Lung (tissue), 12 donors: ENCODE results near the gene MAST4. TPM values are rescaled to one million over a fixed set of nuclear protein-coding genes. Genes with fewer than 3 reads are reported as not detected.
A peak's percentile ranks its signal among the peaks of the same experiment; 100 is the strongest.

Experiments used
- ATAC-seq: fragments of 200-7000 bp; cut with Tn5 transposase; one replicate; pipeline ENCODE4 v1.9.1; 2020; ENCODE audit warnings: moderate number of reproducible peaks; ENCODE audit not compliant: insufficient read depth, low FRiP score
- DNase-seq, 3 donors: peaks; one replicate each; pipeline ENCODE4 v3.0.0-alpha.2; 2013 to 2017
- H3K27ac ChIP-seq, 2 donors: one replicate each; pipeline ENCODE4 v1.5.1; 2013; ENCODE audit warnings: mild to moderate bottlenecking in 2 of 2, moderate library complexity in 2 of 2, control low read depth in 1 of 2, inconsistent platforms in 1 of 2, low read depth in 1 of 2, low read length in 1 of 2
- H3K27me3 ChIP-seq, 3 donors: one replicate each; pipeline ENCODE4 v1.5.1; 2013; ENCODE audit warnings: low read length in 2 of 3; ENCODE audit not compliant: control insufficient read depth in 3 of 3, insufficient read depth in 3 of 3
- H3K36me3 ChIP-seq, 4 donors: one replicate each; pipeline ENCODE4 v1.5.1; 2013; ENCODE audit warnings: low read length in 4 of 4, mild to moderate bottlenecking in 1 of 4, moderate library complexity in 1 of 4; ENCODE audit not compliant: control insufficient read depth in 4 of 4, insufficient read depth in 4 of 4
- H3K4me1 ChIP-seq, 5 donors: one replicate each; pipeline ENCODE4 v1.5.1; 2013; ENCODE audit warnings: low read length in 5 of 5, mild to moderate bottlenecking in 2 of 5, moderate library complexity in 1 of 5; ENCODE audit not compliant: control insufficient read depth in 5 of 5, insufficient read depth in 5 of 5
- H3K4me3 ChIP-seq: one replicate; pipeline ENCODE4 v1.5.1; 2013; ENCODE audit warnings: mild to moderate bottlenecking, control low read depth, moderate library complexity
- H3K9ac ChIP-seq, 2 donors: one replicate each; pipeline ENCODE4 v1.5.1; 2013; ENCODE audit warnings: low read length in 2 of 2, control low read depth in 1 of 2; ENCODE audit not compliant: insufficient read depth in 1 of 2
- H3K9me3 ChIP-seq, 4 donors: one replicate each; pipeline ENCODE4 v1.5.1; 2013; ENCODE audit warnings: low read length in 3 of 4, mild to moderate bottlenecking in 1 of 4, moderate library complexity in 1 of 4; ENCODE audit not compliant: control insufficient read depth in 4 of 4, insufficient read depth in 3 of 4
- CTCF ChIP-seq: IDR thresholded peaks from 2 replicates; pipeline ENCODE4 v1.5.1; 2012; ENCODE audit warnings: mild to moderate bottlenecking; ENCODE audit errors: control extremely low read depth, extremely low read depth
- WGBS, 2 donors: extraction: QIAGEN DNeasy Blood & Tissue Kit; methylation state at CpG; one replicate each; pipeline ENCODE4 v1.1.7; 2013; 5-methylcytosine and 5-hydroxymethylcytosine counted together
- polyA plus RNA-seq, 2 donors: library from polyadenylated mRNA; stranded (reverse); fragments of 200-250 nt; gene quantifications; one replicate each; pipeline ENCODE4 v1.2.1, GENCODE V29; 2013
- total RNA-seq, 2 donors: library from RNA; depleted of rRNA in 1 of 2; stranded (reverse); fragments of >200 nt in 1 of 2; gene quantifications; one replicate each; pipeline ENCODE4 v1.2.1, GENCODE V29; 2014 to 2021
- donor health status: control.
- donor health status: control.
- donor health status: Bipolar disorder and iron deficiency.
- donor health status: healthy.
- donor health status: DM: yes; HTN: yes; CAD: no.

MAST4 gene
- total and polyA plus RNA-seq, 4 donors = 13.9 to 153 (median 46.2) TPM

GRCh38 chr5:67146981-67147380 lies 550.8 kb downstream of the MAST4 start:
- ATAC-seq = no peak
- H3K9ac ChIP-seq = no peak overlapping the region
- H3K9me3 ChIP-seq = peaks cover 0 to 2% (median 0%) of the 10 kb centered on the region in 4 donors
- H3K27me3 ChIP-seq = no peaks in the 10 kb centered on the region
- WGBS, 2 donors = 87% methylated on average over 4 of the region's 4 CpGs
- no peak for DNase-seq
- H3K36me3 ChIP-seq = peaks cover 34 to 63% (median 43%) of the 10 kb centered on the region in 4 donors
- no peak overlapping the region for H3K27ac ChIP-seq
- H3K4me3 ChIP-seq = no peak overlapping the region
- H3K4me1 ChIP-seq = peaks cover 0 to 16% (median 6%) of the 10 kb centered on the region in 5 donors
- TF ChIP-seq CTCF = no peak

DNA sequence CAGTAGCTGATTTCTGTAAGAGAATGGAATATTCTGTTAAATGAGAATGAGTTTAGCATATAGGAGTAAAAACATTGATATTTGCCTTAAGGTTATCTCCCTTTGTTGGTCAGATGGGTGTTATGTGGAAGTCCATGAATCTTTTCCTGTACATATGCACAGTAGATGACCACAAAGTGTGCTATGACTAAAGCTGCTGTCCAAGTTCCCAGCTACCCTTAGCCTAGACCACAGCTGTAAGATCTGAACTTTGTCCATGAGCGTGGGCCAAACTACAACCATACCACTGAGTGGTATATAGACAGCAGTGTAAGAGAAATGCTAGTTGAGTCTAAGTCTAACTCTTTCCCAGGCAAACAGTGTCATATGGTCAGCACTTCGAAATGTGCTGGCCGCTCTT lies 551.6 kb downstream of the MAST4 start:
- TF ChIP-seq CTCF = no peak
- no peak for DNase-seq
- 97 to 98% methylated on average over 3 of the region's 3 CpGs for WGBS, 2 donors
- no peak for ATAC-seq
- H3K4me1 ChIP-seq = peaks cover 0 to 16% (median 6%) of the 10 kb centered on the region in 5 donors
- H3K36me3 ChIP-seq = peaks cover 33 to 61% (median 38%) of the 10 kb centered on the region in 4 donors
- no peak overlapping the region for H3K9ac ChIP-seq
- no peaks in the 10 kb centered on the region for H3K27me3 ChIP-seq
- H3K9me3 ChIP-seq = peaks cover 0 to 2% (median 0%) of the 10 kb centered on the region in 4 donors
- no peak overlapping the region for H3K4me3 ChIP-seq
- H3K27ac ChIP-seq = no peak overlapping the region

DNA sequence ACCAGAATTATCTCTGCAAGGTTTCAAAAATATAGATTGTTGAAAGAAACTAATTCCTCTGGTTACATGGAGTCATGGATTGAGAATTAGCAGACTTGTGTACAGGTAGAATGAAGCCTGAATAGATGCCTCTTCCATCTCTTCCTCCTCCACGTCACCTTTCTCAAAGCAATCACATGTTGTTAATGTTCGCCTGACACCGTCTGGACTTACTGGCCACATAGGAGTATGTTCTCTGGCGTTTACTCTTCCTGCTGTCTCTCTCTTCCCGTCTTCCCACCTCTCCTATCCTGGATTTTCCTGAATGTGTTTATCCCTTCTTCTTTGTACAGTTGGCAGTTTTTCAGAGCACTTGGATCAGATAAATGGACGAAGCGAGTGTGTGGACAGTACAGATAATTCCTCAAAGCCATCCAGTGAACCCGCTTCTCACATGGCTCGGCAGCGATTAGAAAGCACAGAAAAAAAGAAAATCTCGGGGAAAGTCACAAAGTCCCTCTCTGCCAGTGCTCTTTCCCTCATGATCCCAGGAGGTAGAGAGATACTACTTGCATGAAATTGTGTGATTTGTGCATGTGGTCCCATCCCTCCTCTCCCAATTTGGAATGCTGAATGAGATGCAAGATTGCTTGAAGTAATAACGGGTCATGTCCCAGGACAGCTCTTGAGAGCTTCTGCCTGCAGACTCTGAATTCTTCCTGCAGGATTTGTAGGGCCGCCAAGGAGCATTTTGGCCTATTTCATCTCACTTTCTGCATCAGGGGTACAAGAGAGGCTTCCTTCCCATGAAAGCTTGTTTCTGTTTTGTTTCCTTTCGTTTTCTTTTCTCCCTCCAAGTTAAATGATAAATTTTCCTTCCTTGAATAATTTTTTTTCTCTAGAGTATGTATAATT lies 553.1 kb downstream of the MAST4 start:
- ATAC-seq (no peak), DNase-seq (peak in 2 of 3 donors; percentile 32 to 38)
- H3K4me3 ChIP-seq = no peak overlapping the region
- no peak for TF ChIP-seq CTCF
- peaks cover 0 to 2% (median 0%) of the 10 kb centered on the region in 4 donors for H3K9me3 ChIP-seq
- H3K27ac ChIP-seq = no peak overlapping the region
- no peaks in the 10 kb centered on the region for H3K27me3 ChIP-seq
- H3K36me3 ChIP-seq = peaks cover 27 to 57% (median 30%) of the 10 kb centered on the region in 4 donors
- H3K9ac ChIP-seq = peak overlapping the region in 1 of 2 donors; percentile 36
- WGBS, 2 donors = 72 to 86% methylated on average over 14 of the region's 14 CpGs
- H3K4me1 ChIP-seq = peaks cover 0 to 16% (median 6%) of the 10 kb centered on the region in 5 donors
